ENCODE data around the gene FN1. TPM values are rescaled to one million over a fixed set of nuclear protein-coding genes. Genes with fewer than 3 reads are reported as not detected.

FN1 gene
- total and polyA plus RNA-seq, 4 donors, result 339 to 1,753 (median 934) TPM

GRCh38 chr2:215316336-215316735, 119.5 kb downstream of the FN1 start:
- DNase-seq (no peak), ATAC-seq (ENCODE audit: insufficient read depth, low FRiP score) (no peak)
- H3K36me3 ChIP-seq (ENCODE audit: control insufficient read depth in 4 of 4, insufficient read depth in 4 of 4, low read length in 4 of 4), result peaks cover 6 to 21% (median 17%) of the 10 kb centered on the region in 4 donors
- no peak overlapping the region for H3K27ac ChIP-seq (ENCODE audit: low read depth in 1 of 2, low read length in 1 of 2)
- no peak overlapping the region for H3K4me3 ChIP-seq
- no peak for TF ChIP-seq CTCF (IDR thresholded peaks at IDR 0.05; ENCODE audit: control extremely low read depth, extremely low read depth)
- H3K9ac ChIP-seq (ENCODE audit: insufficient read depth in 1 of 2, low read length in 2 of 2), result no peak overlapping the region
- peaks cover 0 to 6% (median 3%) of the 10 kb centered on the region in 5 donors for H3K4me1 ChIP-seq (ENCODE audit: control insufficient read depth in 5 of 5, insufficient read depth in 5 of 5, low read length in 5 of 5)
- no peaks in the 10 kb centered on the region for H3K27me3 ChIP-seq (ENCODE audit: control insufficient read depth in 3 of 3, insufficient read depth in 3 of 3, low read length in 2 of 3)
- H3K9me3 ChIP-seq (ENCODE audit: control insufficient read depth in 4 of 4, insufficient read depth in 3 of 4, low read length in 3 of 4), result no peaks in the 10 kb centered on the region
- WGBS, 2 donors, result 80 to 92% methylated on average over 2 of the region's 2 CpGs

- no peak for TF ChIP-seq CTCF (IDR thresholded peaks at IDR 0.05; ENCODE audit: control extremely low read depth, extremely low read depth)
- no peak overlapping the region for H3K27ac ChIP-seq (ENCODE audit: low read depth in 1 of 2, low read length in 1 of 2)
- no peaks in the 10 kb centered on the region for H3K9me3 ChIP-seq (ENCODE audit: control insufficient read depth in 4 of 4, insufficient read depth in 3 of 4, low read length in 3 of 4)
- WGBS, 2 donors, result 92 to 93% methylated on average over 2 of the region's 2 CpGs
- H3K4me1 ChIP-seq (ENCODE audit: control insufficient read depth in 5 of 5, insufficient read depth in 5 of 5, low read length in 5 of 5), result peaks cover 0 to 6% (median 3%) of the 10 kb centered on the region in 5 donors
- H3K9ac ChIP-seq (ENCODE audit: insufficient read depth in 1 of 2, low read length in 2 of 2), result no peak overlapping the region
- ATAC-seq (ENCODE audit: insufficient read depth, low FRiP score) (no peak), DNase-seq (no peak)
- H3K36me3 ChIP-seq (ENCODE audit: control insufficient read depth in 4 of 4, insufficient read depth in 4 of 4, low read length in 4 of 4), result peaks cover 5 to 16% (median 11%) of the 10 kb centered on the region in 4 donors
- H3K4me3 ChIP-seq, result no peak overlapping the region
- H3K27me3 ChIP-seq (ENCODE audit: control insufficient read depth in 3 of 3, insufficient read depth in 3 of 3, low read length in 2 of 3), result no peaks in the 10 kb centered on the region
Observed at GRCh38 chr2:215315301-215315700, 120.6 kb downstream of the FN1 start.

- 53 to 86% methylated on average over 1 of the region's 1 CpG for WGBS, 2 donors
- peaks cover 0 to 6% (median 3%) of the 10 kb centered on the region in 5 donors for H3K4me1 ChIP-seq (ENCODE audit: control insufficient read depth in 5 of 5, insufficient read depth in 5 of 5, low read length in 5 of 5)
- no peak for DNase-seq
- no peak overlapping the region for H3K4me3 ChIP-seq
- peaks cover 5 to 13% (median 10%) of the 10 kb centered on the region in 4 donors for H3K36me3 ChIP-seq (ENCODE audit: control insufficient read depth in 4 of 4, insufficient read depth in 4 of 4, low read length in 4 of 4)
- H3K9ac ChIP-seq (ENCODE audit: insufficient read depth in 1 of 2, low read length in 2 of 2), result no peak overlapping the region
- no peak overlapping the region for H3K27ac ChIP-seq (ENCODE audit: low read depth in 1 of 2, low read length in 1 of 2)
- H3K9me3 ChIP-seq (ENCODE audit: control insufficient read depth in 4 of 4, insufficient read depth in 3 of 4, low read length in 3 of 4), result no peaks in the 10 kb centered on the region
- H3K27me3 ChIP-seq (ENCODE audit: control insufficient read depth in 3 of 3, insufficient read depth in 3 of 3, low read length in 2 of 3), result no peaks in the 10 kb centered on the region
- TF ChIP-seq CTCF (IDR thresholded peaks at IDR 0.05; ENCODE audit: control extremely low read depth, extremely low read depth), result no peak
- no peak for ATAC-seq (ENCODE audit: insufficient read depth, low FRiP score)
Observed at GRCh38 chr2:215314896-215315295, 121.0 kb downstream of the FN1 start.

- H3K27ac ChIP-seq (ENCODE audit: low read depth in 1 of 2, low read length in 1 of 2), result peak overlapping the region in 1 of 2 donors; percentile 4
- H3K4me3 ChIP-seq, result no peak overlapping the region
- 83 to 94% methylated on average over 4 of the region's 4 CpGs for WGBS, 2 donors
- H3K4me1 ChIP-seq (ENCODE audit: control insufficient read depth in 5 of 5, insufficient read depth in 5 of 5, low read length in 5 of 5), result peaks cover 0 to 6% (median 3%) of the 10 kb centered on the region in 5 donors
- no peak for DNase-seq
- peaks cover 0 to 5% (median under 1%) of the 10 kb centered on the region in 4 donors for H3K36me3 ChIP-seq (ENCODE audit: control insufficient read depth in 4 of 4, insufficient read depth in 4 of 4, low read length in 4 of 4)
- no peak for TF ChIP-seq CTCF (IDR thresholded peaks at IDR 0.05; ENCODE audit: control extremely low read depth, extremely low read depth)
- ATAC-seq (ENCODE audit: insufficient read depth, low FRiP score), result no peak
- no peak overlapping the region for H3K9ac ChIP-seq (ENCODE audit: insufficient read depth in 1 of 2, low read length in 2 of 2)
- no peaks in the 10 kb centered on the region for H3K27me3 ChIP-seq (ENCODE audit: control insufficient read depth in 3 of 3, insufficient read depth in 3 of 3, low read length in 2 of 3)
- no peaks in the 10 kb centered on the region for H3K9me3 ChIP-seq (ENCODE audit: control insufficient read depth in 4 of 4, insufficient read depth in 3 of 4, low read length in 3 of 4)
Observed at GRCh38 chr2:215313255-215313613, 122.6 kb downstream of the FN1 start.
